ENCODE measurements around the gene KRT14. TPM values are rescaled to one million over a fixed set of nuclear protein-coding genes. Genes with fewer than 3 reads are reported as not detected.
"Not testable (repeated sequence)": the region's sequence is repeated elsewhere in the genome, so short reads cannot be mapped to it uniquely, and the experiment has no call there.

Gene KRT14
- total RNA-seq (2014; rRNA removed; shearing (Covaris generic)), result not detected in 2 replicates

- H3K4me3 ChIP-seq (ENCODE audit: insufficient read depth, low read depth, low read length), result no peak within 1 kb of the TSS
- no peaks in the 10 kb centered on the region for H3K36me3 ChIP-seq (replicated peaks; ENCODE audit: control insufficient read depth, insufficient read depth, low read length)
- DNase-seq, result no peak
- no peaks in the 10 kb centered on the region for H3K27me3 ChIP-seq (ENCODE audit: control insufficient read depth, insufficient read depth, low read length)
Measured at GRCh38 chr17:41586863-41587495, at the start of gene KRT14. KRT14 (minus strand) TSS chr17:41586895; CDS start chr17:41586834, 61 bp downstream.

GRCh38 chr17:41635121-41636097 is 48.7 kb upstream of the KRT14 start:
- H3K4me3 ChIP-seq (ENCODE audit: insufficient read depth, low read depth, low read length), result no peak overlapping the region
- DNase-seq, result peak; percentile 72
- H3K36me3 ChIP-seq (replicated peaks; ENCODE audit: control insufficient read depth, insufficient read depth, low read length), result no peaks in the 10 kb centered on the region
- H3K27me3 ChIP-seq (ENCODE audit: control insufficient read depth, insufficient read depth, low read length), result no peaks in the 10 kb centered on the region

- Histone ChIP-seq H3K27me3 (ENCODE audit: control insufficient read depth, insufficient read depth, low read length) (no peaks in the 10 kb centered on the region), H3K4me3 (ENCODE audit: insufficient read depth, low read depth, low read length) (no peak overlapping the region), H3K36me3 (replicated peaks; ENCODE audit: control insufficient read depth, insufficient read depth, low read length) (no peaks in the 10 kb centered on the region)
- DNase-seq, result no peak
Measured at GRCh38 chr17:41634639-41635038, 47.9 kb upstream of the KRT14 start.

- Histone ChIP-seq H3K4me3 (ENCODE audit: insufficient read depth, low read depth, low read length) (no peak overlapping the region), H3K27me3 (ENCODE audit: control insufficient read depth, insufficient read depth, low read length) (no peaks in the 10 kb centered on the region), H3K36me3 (replicated peaks; ENCODE audit: control insufficient read depth, insufficient read depth, low read length) (no peaks in the 10 kb centered on the region)
- DNase-seq, result no peak
Measured at GRCh38 chr17:41633556-41634199, 47.0 kb upstream of the KRT14 start.

- H3K4me3 ChIP-seq (ENCODE audit: insufficient read depth, low read depth, low read length), result no peak overlapping the region
- no peaks in the 10 kb centered on the region for H3K36me3 ChIP-seq (replicated peaks; ENCODE audit: control insufficient read depth, insufficient read depth, low read length)
- no peaks in the 10 kb centered on the region for H3K27me3 ChIP-seq (ENCODE audit: control insufficient read depth, insufficient read depth, low read length)
- DNase-seq, result no peak
Measured at GRCh38 chr17:41632482-41633105, 45.9 kb upstream of the KRT14 start.

GRCh38 chr17:41631898-41632285 is 45.2 kb upstream of the KRT14 start:
- no peak for DNase-seq
- H3K27me3 ChIP-seq (ENCODE audit: control insufficient read depth, insufficient read depth, low read length), result no peaks in the 10 kb centered on the region

GRCh38 chr17:41631025-41631897 is 44.6 kb upstream of the KRT14 start:
- no peak for DNase-seq
- Histone ChIP-seq H3K36me3 (replicated peaks; ENCODE audit: control insufficient read depth, insufficient read depth, low read length) (no peaks in the 10 kb centered on the region), H3K4me3 (ENCODE audit: insufficient read depth, low read depth, low read length) (no peak overlapping the region), H3K27me3 (ENCODE audit: control insufficient read depth, insufficient read depth, low read length) (no peaks in the 10 kb centered on the region)

More at GRCh38 chr17:41631898-41632285, 45.2 kb upstream of the KRT14 start:
- no peaks in the 10 kb centered on the region for H3K36me3 ChIP-seq (replicated peaks; ENCODE audit: control insufficient read depth, insufficient read depth, low read length)
- no peak overlapping the region for H3K4me3 ChIP-seq (ENCODE audit: insufficient read depth, low read depth, low read length)

GRCh38 chr17:41629826-41630670 is 43.4 kb upstream of the KRT14 start:
- Histone ChIP-seq H3K36me3 (replicated peaks; ENCODE audit: control insufficient read depth, insufficient read depth, low read length) (no peaks in the 10 kb centered on the region), H3K27me3 (ENCODE audit: control insufficient read depth, insufficient read depth, low read length) (no peaks in the 10 kb centered on the region), H3K4me3 (ENCODE audit: insufficient read depth, low read depth, low read length) (no peak overlapping the region)
- DNase-seq, result no peak

GRCh38 chr17:41629316-41629715 is 42.6 kb upstream of the KRT14 start:
- DNase-seq, result no peak
- Histone ChIP-seq H3K27me3 (ENCODE audit: control insufficient read depth, insufficient read depth, low read length) (no peaks in the 10 kb centered on the region), H3K4me3 (ENCODE audit: insufficient read depth, low read depth, low read length) (no peak overlapping the region), H3K36me3 (replicated peaks; ENCODE audit: control insufficient read depth, insufficient read depth, low read length) (no peaks in the 10 kb centered on the region)

GRCh38 chr17:41628621-41629255 is 42.0 kb upstream of the KRT14 start:
- not testable (repeated sequence) for H3K4me3 ChIP-seq (ENCODE audit: insufficient read depth, low read depth, low read length); DNase-seq; H3K36me3 ChIP-seq (replicated peaks; ENCODE audit: control insufficient read depth, insufficient read depth, low read length); H3K27me3 ChIP-seq (ENCODE audit: control insufficient read depth, insufficient read depth, low read length)

- not testable (repeated sequence) for H3K36me3 ChIP-seq (replicated peaks; ENCODE audit: control insufficient read depth, insufficient read depth, low read length); H3K4me3 ChIP-seq (ENCODE audit: insufficient read depth, low read depth, low read length); DNase-seq; H3K27me3 ChIP-seq (ENCODE audit: control insufficient read depth, insufficient read depth, low read length)
Measured at GRCh38 chr17:41628073-41628370, 41.3 kb upstream of the KRT14 start.

GRCh38 chr17:41627316-41628072 is 40.8 kb upstream of the KRT14 start:
- Histone ChIP-seq H3K36me3 (replicated peaks; ENCODE audit: control insufficient read depth, insufficient read depth, low read length) (no peaks in the 10 kb centered on the region), H3K27me3 (ENCODE audit: control insufficient read depth, insufficient read depth, low read length) (no peaks in the 10 kb centered on the region), H3K4me3 (ENCODE audit: insufficient read depth, low read depth, low read length) (no peak overlapping the region)
- DNase-seq, result peak; percentile 48
